ENCODE results near the gene DCN. TPM values are rescaled to one million over a fixed set of nuclear protein-coding genes. Genes with fewer than 3 reads are reported as not detected.

Gene DCN
- total RNA-seq, 4 donors from 2014 or later: 552 to 2,825 (median 1,634) TPM

GRCh38 chr12:91110311-91110924 lies 72.2 kb downstream of the DCN start:
- WGBS, 2 donors (ENCODE audit: low coverage in 1 of 2): 45 to 51% methylated on average over 5 of the region's 5 CpGs
- no peaks in the 10 kb centered on the region for H3K36me3 ChIP-seq
- ATAC-seq: no peak
- H3K4me3 ChIP-seq: peak overlapping the region; percentile 11 to 14
- no peaks in the 10 kb centered on the region for H3K9me3 ChIP-seq
- TF ChIP-seq POLR2A (IDR thresholded peaks at IDR 0.05) (no peak), POLR2AphosphoS5 (IDR thresholded peaks at IDR 0.05) (no peak), EP300 (IDR thresholded peaks at IDR 0.05) (no peak), CTCF (IDR thresholded peaks at IDR 0.05) (no peak)
- H3K4me1 ChIP-seq: no peaks in the 10 kb centered on the region
- H3K27ac ChIP-seq: peak overlapping the region in 2 of 4 donors; percentile 17 to 46
- no peaks in the 10 kb centered on the region for H3K27me3 ChIP-seq

GRCh38 chr12:91109581-91110310 lies 72.9 kb downstream of the DCN start:
- no peak for ATAC-seq
- no peaks in the 10 kb centered on the region for H3K36me3 ChIP-seq
- no peaks in the 10 kb centered on the region for H3K4me1 ChIP-seq
- TF ChIP-seq POLR2AphosphoS5 (IDR thresholded peaks at IDR 0.05): no peak
- TF ChIP-seq EP300 (IDR thresholded peaks at IDR 0.05): no peak
- TF ChIP-seq CTCF (IDR thresholded peaks at IDR 0.05): no peak
- TF ChIP-seq POLR2A (IDR thresholded peaks at IDR 0.05): no peak
- WGBS, 2 donors (ENCODE audit: low coverage in 1 of 2): 71 to 74% methylated on average over 2 of the region's 2 CpGs
- H3K4me3 ChIP-seq: peak overlapping the region in 1 of 2 donors; percentile 11
- H3K27ac ChIP-seq: peak overlapping the region in 3 of 4 donors; percentile 17 to 46 (median 32)
- no peaks in the 10 kb centered on the region for H3K9me3 ChIP-seq
- H3K27me3 ChIP-seq: no peaks in the 10 kb centered on the region

DNA sequence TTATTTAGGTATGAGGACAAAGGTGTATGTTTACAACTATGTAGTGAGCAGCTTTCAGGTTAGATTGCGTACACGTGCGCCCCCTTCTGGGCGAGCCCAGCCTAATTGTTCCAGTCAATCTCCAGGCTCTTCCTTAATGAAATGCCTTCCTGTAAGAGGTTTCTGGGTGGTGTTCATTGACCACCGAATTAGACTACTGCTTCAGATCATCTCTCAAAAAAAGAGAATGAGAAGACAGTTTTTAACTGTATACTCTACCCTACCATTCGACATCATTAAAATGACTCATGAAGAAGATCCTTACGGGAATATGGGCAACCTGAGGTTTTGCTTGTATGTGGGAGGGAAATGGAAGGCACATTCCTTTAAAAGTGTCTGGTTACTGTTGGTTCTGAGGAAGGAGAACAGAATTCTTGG lies 73.5 kb downstream of the DCN start:
- peak; percentile 26 for ATAC-seq
- H3K27me3 ChIP-seq: no peaks in the 10 kb centered on the region
- H3K9me3 ChIP-seq: no peaks in the 10 kb centered on the region
- H3K4me3 ChIP-seq: no peak overlapping the region
- H3K4me1 ChIP-seq: no peaks in the 10 kb centered on the region
- no peaks in the 10 kb centered on the region for H3K36me3 ChIP-seq
- TF ChIP-seq POLR2AphosphoS5 (IDR thresholded peaks at IDR 0.05) (no peak), POLR2A (IDR thresholded peaks at IDR 0.05) (no peak), CTCF (IDR thresholded peaks at IDR 0.05) (peak in 2 of 4 experiments; percentile 42 to 54), EP300 (IDR thresholded peaks at IDR 0.05) (no peak)
- H3K27ac ChIP-seq: peak overlapping the region in 3 of 4 donors; percentile 1 to 46 (median 32)
- 29 to 37% methylated on average over 6 to 7 of the region's 7 CpGs for WGBS, 2 donors (ENCODE audit: low coverage in 1 of 2)

GRCh38 chr12:91108196-91108755 lies 74.3 kb downstream of the DCN start:
- Histone ChIP-seq H3K27ac (no peak overlapping the region), H3K4me1 (no peaks in the 10 kb centered on the region), H3K4me3 (no peak overlapping the region), H3K36me3 (no peaks in the 10 kb centered on the region), H3K9me3 (no peaks in the 10 kb centered on the region), H3K27me3 (no peaks in the 10 kb centered on the region)
- TF ChIP-seq CTCF (IDR thresholded peaks at IDR 0.05) (no peak), POLR2A (IDR thresholded peaks at IDR 0.05) (no peak), POLR2AphosphoS5 (IDR thresholded peaks at IDR 0.05) (no peak), EP300 (IDR thresholded peaks at IDR 0.05) (no peak)
- WGBS, 2 donors (ENCODE audit: low coverage in 1 of 2): 90 to 94% methylated on average over 5 of the region's 5 CpGs
- no peak for ATAC-seq
